Esophagus muscularis mucosa (tissue), 3 donors: Measurements from ENCODE around the gene SRRM3.

ENCODE experiments used
- CTCF ChIP-seq, 3 experiments: fragments of 200-600 bp in 2 of 3; fragments of 450-650 bp in 1 of 3; sonication (generic) in 2 of 3; IDR thresholded peaks; one replicate each; pipeline ENCODE4 v1.5.1; 2017 to 2019; ENCODE audit warnings: antibody characterized with exemption in 3 of 3, mild to moderate bottlenecking in 2 of 3, moderate library complexity in 1 of 3
- POLR2A ChIP-seq: fragments of 450-650 bp; IDR thresholded peaks from one replicate; pipeline ENCODE4 v1.6.1; 2017; ENCODE audit warnings: antibody characterized with exemption, moderate library complexity, mild to moderate bottlenecking, low read depth

GRCh38 chr7:76267107-76267893 is 65.6 kb downstream of the SRRM3 start:
- TF ChIP-seq POLR2A (no peak), CTCF (IDR thresholded peaks at IDR 0.05) (no peak)
